Calu3 (cell line): Measurements from ENCODE around the gene RLBP1. TPM values are rescaled to one million over a fixed set of nuclear protein-coding genes. Genes with fewer than 3 reads are reported as not detected.

ENCODE experiments used
- BruUV-seq: library from RNA; stranded (reverse); fragments of 400-500 nt; replicated peaks from 2 replicates; lab custom pipeline; 2021; lab: Mats Ljungman, UMichigan
- CTCF ChIA-PET: fragments of 300-600 bp; sonication (Branson Sonifier 250); formaldehyde crosslinking; loops from one replicate; lab custom pipeline; 2022; ENCODE audit warnings: antibody characterized with exemption; lab: Charles Lee
- DNase-seq: peaks from one replicate; pipeline ENCODE4 v3.0.0; 2022
- H3K27ac Mint-ChIP-seq: one replicate; pipeline ENCODE4 v1.8.0; 2022; ENCODE audit warnings: mixed read lengths; ENCODE audit not compliant: unreplicated experiment
- H3K27me3 Mint-ChIP-seq: one replicate; pipeline ENCODE4 v1.8.0; 2022; ENCODE audit warnings: mixed read lengths; ENCODE audit not compliant: unreplicated experiment
- H3K36me3 Mint-ChIP-seq: one replicate; pipeline ENCODE4 v1.8.0; 2022; ENCODE audit warnings: mild to moderate bottlenecking, moderate library complexity, mixed read lengths; ENCODE audit not compliant: insufficient read depth, unreplicated experiment
- H3K4me1 Mint-ChIP-seq: one replicate; pipeline ENCODE4 v1.8.0; 2022; ENCODE audit warnings: mild to moderate bottlenecking, low read depth, mixed read lengths; ENCODE audit not compliant: unreplicated experiment
- H3K4me3 Mint-ChIP-seq: one replicate; pipeline ENCODE4 v1.8.0; 2022; ENCODE audit warnings: mild to moderate bottlenecking, low read depth, moderate library complexity, mixed read lengths; ENCODE audit not compliant: unreplicated experiment
- H3K9me3 Mint-ChIP-seq: one replicate; pipeline ENCODE4 v1.8.0; 2022; ENCODE audit warnings: low read depth, mixed read lengths; ENCODE audit not compliant: unreplicated experiment
- intact Hi-C: fragments of 100-400 bp; cut with micrococcal nuclease; formaldehyde crosslinking; loops from one replicate; pipeline ENCODE4 v1.10.0; 2022; ENCODE audit not compliant: unreplicated experiment
- total RNA-seq: library from RNA; stranded (reverse); gene quantifications from 2 replicates; pipeline ENCODE4 v1.2.3, GENCODE V29; 2022
- TF ChIP-seq, protein P1 (sequence below): fragments of 200-600 bp; IDR thresholded peaks from one replicate; pipeline ENCODE4 v1.8.0; 2022; ENCODE audit warnings: antibody characterized with exemption; ENCODE audit not compliant: unreplicated experiment

The RLBP1 gene
- total RNA-seq, 1 experiment from 2014 or later: not detected

DNA sequence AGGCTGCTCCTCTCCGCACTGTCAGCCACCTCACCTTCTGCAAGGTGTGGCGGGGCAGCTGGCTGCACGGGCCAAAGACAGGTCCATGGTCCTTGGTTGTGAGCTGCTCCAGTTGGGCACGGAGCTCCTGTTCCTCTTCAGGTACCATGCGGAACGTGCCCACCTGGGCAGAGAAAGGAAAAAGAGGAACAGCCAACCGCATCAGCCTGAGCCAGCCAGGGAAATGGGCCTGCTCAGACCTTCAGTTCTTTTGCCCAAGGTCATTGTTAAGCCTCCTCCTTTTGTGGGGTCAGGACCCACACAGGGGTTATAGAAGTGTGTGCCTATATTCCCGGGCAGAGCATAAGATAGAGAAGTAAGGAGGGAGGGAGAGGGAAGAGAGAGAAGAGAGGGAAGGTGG, 2.8 kb downstream of the RLBP1 start:
- Mint-ChIP-seq H3K27me3 (peaks cover 36% of the 10 kb centered on the region), H3K9me3 (no peaks in the 10 kb centered on the region), H3K27ac (no peak overlapping the region)

DNA sequence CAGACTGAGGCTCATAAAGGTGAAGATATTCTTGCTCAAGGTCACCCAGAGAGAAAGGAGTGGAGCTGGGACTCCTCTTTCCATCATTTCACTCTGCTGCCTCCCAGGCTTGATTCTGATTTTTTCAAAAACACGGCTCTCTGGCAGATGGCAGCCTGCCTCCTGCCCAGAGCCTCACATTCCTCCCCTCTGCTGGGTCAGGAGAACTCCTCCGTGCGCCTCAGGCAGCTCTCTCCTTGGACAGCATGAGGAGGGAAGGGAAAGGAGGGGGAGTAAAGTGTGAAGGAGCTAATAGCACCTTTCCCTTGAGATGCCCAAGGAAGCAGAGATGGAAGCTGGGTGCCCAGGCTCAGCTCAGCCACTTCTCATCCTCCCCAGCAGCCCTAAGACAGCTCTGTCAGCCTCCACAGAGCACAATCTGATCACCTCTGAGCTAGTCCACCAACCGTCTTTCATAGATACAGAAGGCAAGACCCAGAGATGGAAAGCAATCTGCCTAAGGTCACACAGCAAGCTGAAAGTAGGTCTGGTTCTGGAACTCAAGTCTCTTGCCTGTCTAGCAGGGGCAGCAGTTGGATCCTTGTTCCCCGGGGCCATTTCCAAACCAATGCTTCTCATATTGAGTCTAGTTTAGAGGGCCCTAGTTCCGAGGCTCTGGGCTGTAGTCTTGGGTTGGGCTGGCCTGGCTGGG, 3.5 kb downstream of the RLBP1 start:
- CTCF ChIA-PET: no interaction called here
- Mint-ChIP-seq H3K36me3 (no peaks in the 10 kb centered on the region), H3K4me1 (no peaks in the 10 kb centered on the region), H3K27ac (no peak overlapping the region), H3K4me3 (no peak overlapping the region), H3K27me3 (peaks cover 36% of the 10 kb centered on the region), H3K9me3 (no peaks in the 10 kb centered on the region)
- BruUV-seq: no TSS peak
- TF ChIP-seq, protein P1, sequence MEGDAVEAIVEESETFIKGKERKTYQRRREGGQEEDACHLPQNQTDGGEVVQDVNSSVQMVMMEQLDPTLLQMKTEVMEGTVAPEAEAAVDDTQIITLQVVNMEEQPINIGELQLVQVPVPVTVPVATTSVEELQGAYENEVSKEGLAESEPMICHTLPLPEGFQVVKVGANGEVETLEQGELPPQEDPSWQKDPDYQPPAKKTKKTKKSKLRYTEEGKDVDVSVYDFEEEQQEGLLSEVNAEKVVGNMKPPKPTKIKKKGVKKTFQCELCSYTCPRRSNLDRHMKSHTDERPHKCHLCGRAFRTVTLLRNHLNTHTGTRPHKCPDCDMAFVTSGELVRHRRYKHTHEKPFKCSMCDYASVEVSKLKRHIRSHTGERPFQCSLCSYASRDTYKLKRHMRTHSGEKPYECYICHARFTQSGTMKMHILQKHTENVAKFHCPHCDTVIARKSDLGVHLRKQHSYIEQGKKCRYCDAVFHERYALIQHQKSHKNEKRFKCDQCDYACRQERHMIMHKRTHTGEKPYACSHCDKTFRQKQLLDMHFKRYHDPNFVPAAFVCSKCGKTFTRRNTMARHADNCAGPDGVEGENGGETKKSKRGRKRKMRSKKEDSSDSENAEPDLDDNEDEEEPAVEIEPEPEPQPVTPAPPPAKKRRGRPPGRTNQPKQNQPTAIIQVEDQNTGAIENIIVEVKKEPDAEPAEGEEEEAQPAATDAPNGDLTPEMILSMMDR: no peak
- intact Hi-C loops: no loop called here
- no peak for DNase-seq

More for the DNA sequence above, 2.8 kb downstream of the RLBP1 start:
- H3K36me3 Mint-ChIP-seq: no peaks in the 10 kb centered on the region
- H3K4me3 Mint-ChIP-seq: no peak overlapping the region
- BruUV-seq: no TSS peak
- no peaks in the 10 kb centered on the region for H3K4me1 Mint-ChIP-seq
- CTCF ChIA-PET: no interaction called here
- intact Hi-C loops: no loop called here
- DNase-seq: no peak
- TF ChIP-seq, protein P1: no peak

DNA sequence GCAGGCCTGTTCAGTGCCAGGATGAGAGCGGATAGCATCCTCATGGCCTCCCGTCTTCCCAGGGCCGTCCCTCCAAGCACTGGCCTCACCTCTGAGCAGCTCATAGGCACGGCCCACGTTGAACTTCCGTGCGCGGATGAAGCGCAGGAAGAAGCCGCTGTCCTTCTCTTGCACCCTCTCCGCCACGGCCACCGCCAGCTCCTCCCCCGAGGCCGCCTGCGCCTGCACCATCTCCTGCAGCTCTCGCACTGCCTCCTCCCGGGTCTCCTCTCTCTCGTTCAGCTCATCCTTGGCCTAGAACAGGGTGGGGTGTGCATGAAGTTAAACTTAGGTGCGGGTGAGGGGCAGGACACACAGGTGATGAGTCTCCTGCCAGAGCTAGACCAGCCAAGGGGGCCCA, 4.3 kb downstream of the RLBP1 start:
- intact Hi-C loops: no loop called here
- TF ChIP-seq, protein P1: no peak
- Mint-ChIP-seq H3K9me3 (no peaks in the 10 kb centered on the region), H3K4me1 (no peaks in the 10 kb centered on the region), H3K36me3 (no peaks in the 10 kb centered on the region), H3K27ac (no peak overlapping the region), H3K4me3 (no peak overlapping the region), H3K27me3 (peaks cover 36% of the 10 kb centered on the region)
- BruUV-seq: no TSS peak
- CTCF ChIA-PET: no interaction called here
- no peak for DNase-seq

DNA sequence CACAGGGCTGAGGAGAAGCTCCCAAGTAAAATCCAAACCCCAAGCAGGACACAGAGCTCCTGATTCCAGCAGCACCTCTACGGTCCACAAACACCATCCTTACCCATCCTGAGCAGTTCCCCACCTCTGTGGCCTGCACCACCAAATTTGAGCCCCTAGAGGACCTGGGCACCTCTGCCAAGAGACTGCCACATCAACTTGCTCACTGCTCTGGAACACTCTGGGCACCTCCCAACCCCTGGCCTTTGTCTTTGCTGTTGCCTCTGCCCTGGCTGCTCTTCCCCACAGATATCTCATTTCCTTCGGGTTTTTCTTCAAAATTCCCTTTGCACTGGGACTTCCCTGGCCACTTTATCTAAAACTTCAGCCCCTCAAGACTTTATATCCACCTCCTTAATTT, 5.8 kb downstream of the RLBP1 start:
- BruUV-seq: no TSS peak
- Mint-ChIP-seq H3K27ac (no peak overlapping the region), H3K27me3 (peaks cover 47% of the 10 kb centered on the region), H3K4me3 (no peak overlapping the region), H3K4me1 (no peaks in the 10 kb centered on the region), H3K36me3 (no peaks in the 10 kb centered on the region), H3K9me3 (no peaks in the 10 kb centered on the region)
- TF ChIP-seq, protein P1: no peak
- DNase-seq: no peak
- intact Hi-C loops: no loop called here
- CTCF ChIA-PET: interaction anchor here (0.6 to 0.9 kb wide), 2 partner anchors 9 to 29 kb away, joined by 4 read pairs; no protein-coding TSS in a partner anchor
